Measurements from ENCODE around the gene MELK.

Gene MELK

DNA sequence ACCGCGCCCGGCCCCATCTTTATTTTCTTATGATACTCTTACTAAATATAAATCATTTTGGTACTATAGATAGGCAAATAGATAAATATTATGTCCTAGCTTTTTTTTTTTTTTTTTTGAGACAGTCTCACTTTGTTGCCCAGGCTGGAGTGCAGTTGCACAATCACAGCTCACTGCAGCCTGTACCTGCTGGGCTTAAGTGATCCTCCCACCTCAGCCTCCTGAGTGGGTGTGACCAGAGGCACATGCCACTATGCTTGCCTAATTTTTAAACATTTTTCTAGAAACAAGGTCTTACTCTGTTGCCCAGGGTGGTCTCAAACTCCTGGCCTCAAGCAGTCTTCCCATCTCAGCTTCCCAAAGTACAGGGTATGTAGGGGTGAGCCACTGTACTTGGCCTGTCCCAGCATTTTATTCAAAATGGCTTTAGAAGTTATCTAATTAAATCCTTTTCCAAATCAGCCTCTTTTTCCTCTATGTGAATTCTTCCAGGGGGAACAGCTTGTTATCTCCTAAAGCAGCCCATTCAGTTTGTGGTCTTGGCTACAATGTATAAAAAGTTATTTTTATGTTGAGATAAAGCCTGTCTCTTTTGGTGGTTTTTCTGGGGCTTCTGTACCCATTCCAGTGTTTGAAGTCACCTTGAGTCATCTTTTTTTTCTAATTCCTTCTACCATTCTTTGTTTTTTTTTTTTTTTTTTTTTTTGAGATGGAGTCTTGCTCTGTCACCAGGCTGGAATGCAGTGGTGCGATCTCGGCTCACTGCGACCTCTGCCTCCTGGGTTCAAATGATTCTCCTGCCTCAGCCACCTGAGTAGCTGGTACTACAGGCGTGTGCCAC lies 12.1 kb downstream of the MELK start:
- DNase-seq = no peak

DNA sequence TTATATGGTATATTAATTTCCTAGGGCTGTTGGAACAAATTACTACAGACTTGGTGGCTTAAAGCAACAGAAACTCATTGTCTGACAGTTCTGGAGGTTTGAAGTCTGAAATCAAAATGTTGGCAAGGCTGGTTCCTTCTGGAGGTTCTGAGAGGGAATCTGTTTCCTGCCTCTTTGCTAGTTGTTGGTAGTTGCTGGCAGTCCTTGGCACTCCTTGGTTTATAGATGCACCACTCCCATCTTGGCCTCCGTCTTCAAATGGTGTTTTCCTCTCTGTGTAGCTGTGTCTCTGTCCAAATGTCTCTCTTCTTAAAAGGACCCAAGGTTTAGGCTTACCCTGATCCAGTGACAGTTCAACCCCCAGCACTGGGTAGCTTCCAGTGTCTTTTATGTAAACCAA lies 17.5 kb downstream of the MELK start:
- DNase-seq = no peak

DNA sequence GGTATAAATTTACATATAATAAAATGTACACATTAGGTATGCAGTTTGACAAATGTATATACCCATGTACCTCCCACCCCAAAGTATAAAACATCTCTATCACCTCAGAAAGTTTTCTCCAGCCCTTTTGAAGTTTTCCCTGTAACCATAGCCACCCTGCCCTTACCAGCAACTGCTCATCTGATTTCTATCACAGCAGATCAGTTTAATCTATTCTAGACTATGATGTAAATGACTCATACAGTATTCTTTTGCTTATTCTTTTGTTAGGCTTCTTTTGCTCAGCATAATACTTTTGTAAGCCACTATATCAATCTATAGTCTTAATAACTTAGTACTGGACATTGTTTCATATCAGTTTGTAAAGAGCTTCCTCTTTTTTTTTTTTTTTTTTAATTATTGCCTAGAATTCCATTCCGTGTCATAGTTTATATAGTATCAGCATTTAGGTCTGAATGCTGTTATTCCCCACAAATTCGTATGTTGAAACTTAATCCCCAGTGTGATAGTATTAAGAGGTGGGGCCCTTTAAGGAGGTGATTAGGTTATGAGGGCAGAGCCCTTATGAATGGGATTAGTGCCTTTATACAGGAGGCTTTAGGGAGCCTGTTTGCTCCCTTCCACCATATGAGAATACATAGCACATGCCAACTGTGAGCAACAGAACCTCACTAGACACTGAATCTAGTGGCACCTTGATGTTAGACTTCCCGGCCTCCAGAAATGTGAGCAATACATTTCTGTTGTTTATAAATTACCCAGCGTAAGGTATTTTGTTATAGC lies 20.3 kb downstream of the MELK start:
- DNase-seq = no peak

DNA sequence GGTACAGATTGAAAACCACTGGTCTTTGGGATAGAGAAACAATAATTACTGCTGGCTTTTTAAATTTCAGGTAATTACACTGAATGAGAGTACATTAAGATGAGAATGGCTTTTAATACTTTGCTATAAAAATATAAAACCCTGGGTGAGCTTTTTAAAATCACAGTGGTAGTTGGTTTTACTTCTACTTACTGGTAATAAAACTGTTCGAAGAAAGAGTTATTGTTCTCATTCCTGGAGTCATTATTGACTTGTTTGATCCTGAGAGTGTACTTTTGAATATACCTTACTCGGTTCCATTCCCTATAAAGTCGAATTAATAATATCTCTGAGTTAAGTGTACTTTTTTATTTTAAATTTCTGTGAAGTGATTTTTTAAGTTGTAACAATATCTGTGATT lies 21.5 kb downstream of the MELK start:
- no peak for DNase-seq

DNA sequence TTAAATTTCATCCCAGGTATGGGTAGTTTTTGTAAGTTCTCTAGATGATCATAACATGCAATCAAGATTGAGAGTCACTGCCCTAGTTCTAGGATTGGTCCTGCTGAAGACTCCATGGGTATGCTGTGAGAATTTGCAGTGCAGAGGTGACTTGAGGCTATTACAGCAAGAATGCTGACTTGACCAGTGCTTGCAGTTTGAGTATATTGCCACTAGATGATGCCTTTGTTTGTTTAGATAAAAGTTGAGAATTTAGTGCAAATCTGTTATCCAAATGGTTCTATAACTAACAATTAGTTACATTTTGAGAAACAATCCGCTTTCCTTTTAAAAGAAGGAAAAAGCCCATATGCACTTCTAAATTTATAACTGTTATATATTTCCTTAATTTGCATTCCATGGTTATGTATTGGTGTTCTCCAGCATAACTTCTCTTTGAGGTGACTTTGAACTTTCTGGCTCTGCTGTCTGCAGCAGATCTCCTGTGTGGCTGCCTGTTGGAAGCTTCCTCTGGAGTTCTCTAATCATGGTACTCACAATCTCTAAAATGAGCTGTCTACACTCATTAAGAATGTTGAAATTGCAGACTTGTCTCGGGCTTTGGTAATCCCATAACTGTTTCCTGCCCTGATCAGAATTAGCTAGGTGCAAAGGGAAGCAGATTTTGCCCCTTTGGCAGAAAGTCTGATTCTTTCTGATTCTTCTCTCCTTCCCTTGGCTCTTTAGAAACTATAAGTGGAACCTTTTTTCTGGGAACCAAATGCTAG lies 24.9 kb downstream of the MELK start:
- no peak for DNase-seq

DNA sequence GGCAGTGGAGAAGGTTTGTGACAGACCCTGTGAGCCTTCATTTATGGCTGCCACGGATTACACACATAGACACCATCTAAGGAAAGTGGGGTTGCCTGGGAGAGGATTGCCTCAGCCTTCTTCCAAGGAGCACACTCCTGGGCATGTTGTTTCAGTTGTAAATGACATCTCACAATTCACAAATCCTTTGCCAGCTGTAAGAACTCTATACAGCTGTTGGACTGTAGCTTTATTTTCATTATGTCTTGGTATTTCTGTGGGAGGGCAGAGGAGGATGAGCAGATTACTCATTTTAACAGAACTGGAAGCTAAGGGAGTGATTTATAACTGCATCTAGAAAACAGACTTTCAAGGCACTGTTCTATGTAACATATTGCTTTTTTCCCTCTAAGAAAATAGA lies 25.6 kb downstream of the MELK start:
- no peak for DNase-seq

DNA sequence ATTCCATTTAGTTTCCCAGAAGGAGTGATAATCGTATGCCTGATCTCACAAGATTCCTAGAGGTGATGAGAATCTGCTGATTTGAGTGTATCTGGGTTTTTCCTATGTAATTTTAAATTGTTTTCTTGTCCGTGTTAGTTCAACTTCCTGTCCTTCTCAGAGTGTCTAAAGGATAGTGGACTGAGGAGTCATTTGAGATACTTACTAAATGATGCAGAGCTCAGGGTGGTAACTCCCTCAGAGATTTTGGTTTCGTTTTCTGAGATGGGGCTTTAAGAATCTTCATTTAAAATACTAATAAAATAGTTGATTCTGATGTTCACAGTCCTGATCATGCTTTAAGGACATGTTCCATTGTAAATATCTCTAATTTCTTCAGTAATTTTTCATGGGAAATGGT lies 30.3 kb downstream of the MELK start:
- no peak for DNase-seq

DNA sequence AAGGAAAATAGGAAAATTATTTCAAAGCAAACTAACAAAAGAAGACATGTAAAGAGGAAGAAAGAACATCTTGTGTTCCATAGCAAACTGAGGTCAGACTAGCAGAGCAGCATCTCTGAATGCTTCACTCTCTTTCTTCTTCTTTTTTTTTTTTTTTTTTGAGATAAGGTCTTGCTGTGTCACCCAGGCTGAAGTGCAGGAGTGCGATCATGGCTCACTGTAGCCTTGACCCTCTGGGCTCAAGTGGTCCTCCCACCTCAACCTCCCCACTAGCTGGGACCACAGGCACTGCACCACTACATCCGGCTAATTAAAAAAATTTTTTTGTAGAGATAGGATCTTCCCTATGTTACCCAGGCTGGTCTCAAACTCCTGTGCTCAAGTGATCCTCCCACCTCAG lies 36.6 kb downstream of the MELK start:
- no peak for DNase-seq

DNA sequence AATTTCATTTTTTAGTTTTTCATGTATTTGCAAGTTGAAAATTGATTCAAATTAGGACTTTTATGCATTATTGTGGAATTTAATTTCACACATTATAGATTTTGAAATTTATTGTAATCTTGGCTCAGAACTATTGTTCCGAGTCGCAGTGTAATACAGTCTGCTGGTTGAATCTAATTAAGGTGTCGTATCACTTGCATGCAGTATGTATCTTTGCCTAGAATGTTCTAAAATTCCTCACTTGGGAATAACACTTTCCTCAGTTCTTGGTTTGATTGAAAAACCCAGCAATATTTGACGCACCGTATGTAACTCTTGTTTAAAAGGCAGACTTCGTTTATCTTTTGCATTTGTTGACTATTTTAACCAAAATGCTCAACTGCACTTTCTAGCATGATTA lies 49.4 kb downstream of the MELK start:
- DNase-seq = no peak

DNA sequence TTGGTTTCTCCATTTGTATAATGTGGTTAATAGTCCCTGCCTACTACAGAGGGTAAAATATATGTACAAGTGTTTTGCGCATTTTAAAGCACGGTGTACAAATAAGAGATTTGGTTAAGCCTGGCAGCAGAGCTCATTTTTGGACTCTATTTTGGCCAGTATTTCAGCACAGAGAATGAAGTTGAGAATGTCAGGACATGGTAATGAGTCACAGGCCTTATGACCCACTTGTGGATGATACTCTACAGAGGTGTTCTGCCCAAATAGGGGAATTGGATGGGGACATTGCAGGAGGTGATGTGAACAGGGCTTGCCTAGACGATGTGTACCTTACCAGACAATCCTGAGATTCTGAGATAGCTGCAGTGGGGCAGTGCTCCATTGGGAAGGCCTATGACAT lies 50.6 kb downstream of the MELK start:
- no peak for DNase-seq

DNA sequence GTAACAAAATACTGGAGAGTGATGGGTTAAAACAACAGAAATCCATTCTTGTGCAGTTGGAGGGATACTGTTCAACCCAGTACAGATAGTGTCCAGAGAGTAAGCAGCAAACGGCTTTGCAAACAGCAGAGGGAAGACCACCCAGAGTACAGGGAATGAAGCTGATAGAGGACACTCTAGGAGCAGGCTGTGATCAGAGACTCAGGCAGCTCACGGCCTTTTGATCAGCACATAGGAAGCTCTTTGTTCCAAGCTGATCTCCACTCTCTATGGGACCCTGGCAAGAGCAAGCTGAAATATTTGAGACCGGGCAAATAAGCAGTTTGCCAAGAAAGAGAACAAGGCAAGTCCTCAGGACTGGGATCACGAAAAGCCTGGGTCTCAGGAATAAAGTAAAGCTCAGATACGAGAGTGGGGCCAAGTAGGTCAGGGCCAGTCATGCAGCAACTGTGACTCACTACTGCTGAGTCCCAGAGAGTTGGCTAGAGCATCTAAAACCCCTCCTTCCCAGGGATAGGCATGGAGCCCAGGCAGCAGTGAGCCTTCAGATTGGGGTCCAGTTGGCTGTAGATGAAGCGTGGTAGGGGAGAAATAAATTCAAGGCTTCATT lies 52.4 kb downstream of the MELK start:
- no peak for DNase-seq

DNA sequence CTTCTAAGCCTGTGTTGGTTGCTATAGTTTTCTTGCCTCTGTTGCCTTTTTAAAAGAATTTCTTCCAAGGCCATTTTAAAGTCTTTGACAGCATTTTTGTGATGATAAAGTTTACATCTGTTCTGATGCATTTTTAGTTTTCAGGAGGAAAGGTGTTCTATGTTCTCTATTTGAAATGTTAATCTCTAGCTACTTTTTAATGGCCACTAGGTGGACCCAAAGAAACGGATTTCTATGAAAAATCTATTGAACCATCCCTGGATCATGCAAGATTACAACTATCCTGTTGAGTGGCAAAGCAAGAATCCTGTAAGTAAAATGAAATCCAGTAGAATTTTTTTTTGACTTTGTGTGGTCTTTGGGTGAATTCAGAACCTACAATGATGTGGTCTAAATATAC lies 60.2 kb downstream of the MELK start:
- no peak for DNase-seq

DNA sequence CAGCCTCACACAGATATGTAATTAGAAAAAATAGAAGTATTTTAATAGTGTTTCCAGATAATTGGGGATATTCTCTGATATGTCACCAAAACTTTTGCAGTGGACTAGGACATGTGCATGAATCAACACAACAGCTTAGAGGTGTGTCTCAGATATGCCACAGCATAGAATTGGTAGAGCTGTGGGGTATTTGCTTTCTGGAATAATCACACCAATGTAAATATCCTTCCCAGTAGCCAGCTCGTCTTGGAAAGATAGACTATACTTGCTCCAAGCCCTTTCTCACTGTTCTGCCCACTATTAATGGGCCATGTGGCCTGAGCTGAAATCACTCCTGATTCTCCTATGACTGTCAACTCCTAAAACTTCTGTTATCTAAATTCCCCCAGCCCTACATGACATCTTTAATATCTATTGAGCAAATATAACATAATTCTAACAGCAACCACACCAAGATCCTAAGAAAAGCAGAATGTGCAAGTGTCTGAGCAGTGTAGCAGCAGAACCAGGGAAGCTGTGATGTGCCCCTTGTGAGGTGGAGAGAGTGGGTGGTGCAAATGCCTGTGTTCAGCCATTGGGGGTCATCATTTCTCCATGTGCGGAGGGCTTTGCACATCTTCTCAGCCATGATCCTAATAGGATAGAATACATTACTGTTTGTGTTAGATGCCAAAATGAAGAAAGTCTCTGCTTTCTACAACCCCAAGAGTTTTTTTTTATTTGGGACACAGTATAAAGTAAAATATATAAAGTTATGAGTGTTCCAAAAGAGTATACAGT lies 65.0 kb downstream of the MELK start:
- DNase-seq = no peak

DNA sequence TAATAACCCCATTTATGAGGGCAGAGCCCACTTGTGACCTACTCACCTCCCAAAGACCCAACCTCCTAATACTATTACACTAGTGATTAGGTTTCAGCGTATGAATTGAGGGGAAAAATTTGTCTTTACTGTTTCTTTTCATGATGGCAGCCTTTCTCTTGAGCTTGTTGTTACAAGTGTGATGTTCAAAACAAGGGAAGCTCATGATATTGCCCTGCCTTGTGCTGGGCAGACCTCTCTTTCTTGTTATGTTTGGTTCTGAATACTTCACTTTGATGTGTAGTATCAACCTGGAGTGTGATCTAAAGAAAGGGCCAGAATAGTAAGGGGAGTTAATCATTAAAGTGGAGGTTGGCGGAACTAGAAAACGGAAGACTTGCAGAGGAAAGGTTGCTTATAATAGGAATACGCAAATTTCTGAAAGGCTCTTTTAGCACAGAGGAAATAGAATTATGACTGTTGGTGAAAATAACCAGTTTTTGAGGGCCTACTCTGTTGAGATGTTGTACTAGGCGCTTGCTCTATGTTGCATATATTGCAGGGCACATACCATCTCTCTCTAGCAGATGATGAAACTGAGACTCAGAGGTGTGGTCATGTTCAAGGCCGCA lies 68.2 kb downstream of the MELK start:
- DNase-seq = no peak

DNA sequence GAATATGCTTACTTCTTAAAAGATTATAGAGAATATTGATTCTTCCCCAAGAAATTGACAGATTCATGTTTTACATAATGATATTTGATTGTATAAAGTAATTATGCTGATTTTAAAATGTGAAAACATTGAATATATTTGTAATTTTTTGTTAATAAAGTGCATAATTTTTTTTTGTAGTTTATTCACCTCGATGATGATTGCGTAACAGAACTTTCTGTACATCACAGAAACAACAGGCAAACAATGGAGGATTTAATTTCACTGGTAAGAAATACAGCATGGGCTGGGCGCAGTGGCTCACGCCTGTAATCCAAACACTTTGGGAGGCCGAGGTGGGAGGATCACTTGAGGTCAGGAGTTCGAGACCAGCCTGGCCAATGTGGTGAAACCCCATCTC lies 70.1 kb downstream of the MELK start:
- DNase-seq = no peak

DNA sequence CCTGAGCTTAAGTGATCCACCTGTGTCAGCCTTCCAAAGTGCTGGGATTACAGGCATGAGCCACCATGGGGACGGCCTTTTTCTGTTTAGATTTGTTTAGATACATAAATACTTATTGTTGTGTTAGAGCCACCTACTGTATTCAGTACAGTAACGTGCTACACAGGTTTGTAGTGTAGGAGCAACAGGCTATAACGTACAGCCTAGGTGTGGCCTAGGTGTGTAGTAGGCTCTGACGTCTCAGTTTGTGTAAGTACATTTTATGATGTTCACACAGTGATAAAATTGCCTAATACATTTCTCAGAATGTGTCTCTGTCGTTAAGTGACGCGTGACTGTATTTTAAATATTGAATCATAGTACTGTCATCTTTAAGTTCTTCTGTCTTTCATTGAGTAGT lies 84.1 kb downstream of the MELK start:
- no peak for DNase-seq

DNA sequence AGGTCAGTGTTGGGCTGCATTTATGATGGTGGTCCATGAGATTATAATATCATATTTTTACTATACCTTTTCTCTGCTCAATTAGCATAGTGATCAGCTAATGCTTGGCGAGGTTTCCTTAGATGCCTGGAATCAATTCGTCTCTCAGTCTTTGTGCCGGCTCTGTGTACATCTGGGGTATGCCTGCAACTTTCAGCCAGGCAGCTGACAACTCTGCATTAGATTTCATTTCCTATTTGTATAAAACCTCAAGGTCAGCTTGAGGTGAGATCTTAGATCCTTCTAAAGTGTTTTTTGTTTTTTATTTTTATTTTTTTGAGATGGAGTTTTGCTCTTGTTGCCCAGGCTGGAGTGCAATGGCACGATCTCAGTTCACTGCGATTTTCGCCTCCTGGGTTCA lies 86.8 kb downstream of the MELK start:
- DNase-seq = no peak

DNA sequence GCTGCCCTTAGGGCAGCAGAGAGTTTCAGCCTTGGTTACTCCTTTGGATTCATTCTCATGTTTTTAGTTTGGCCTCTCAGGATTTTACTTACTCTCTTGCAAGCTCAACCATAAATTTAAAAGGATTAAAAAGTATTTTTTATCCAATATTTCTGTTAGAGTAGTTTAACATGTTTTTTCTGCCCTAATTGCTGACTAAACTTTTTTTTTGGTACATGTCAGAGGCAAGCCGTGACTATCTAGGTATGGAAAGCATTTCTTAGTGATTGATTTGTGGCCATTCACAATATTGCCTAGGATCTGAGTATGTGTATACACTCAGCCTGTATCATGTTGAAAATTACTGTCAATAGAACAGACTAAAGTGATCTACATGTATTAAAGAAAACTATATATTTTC lies 92.1 kb downstream of the MELK start:
- DNase-seq = no peak

DNA sequence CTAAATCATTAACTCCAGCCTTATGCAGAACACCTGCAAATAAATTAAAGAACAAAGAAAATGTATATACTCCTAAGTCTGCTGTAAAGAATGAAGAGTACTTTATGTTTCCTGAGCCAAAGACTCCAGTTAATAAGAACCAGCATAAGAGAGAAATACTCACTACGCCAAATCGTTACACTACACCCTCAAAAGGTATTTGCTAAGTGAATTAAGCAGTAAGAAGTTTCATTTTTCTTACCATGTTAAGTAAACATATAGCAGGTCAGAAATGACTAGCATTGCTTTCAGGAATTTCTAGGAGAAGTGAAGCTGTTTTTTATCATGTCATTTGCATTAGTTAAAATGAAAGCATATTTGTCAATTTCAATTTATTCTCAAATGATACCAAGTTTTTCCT lies 92.7 kb downstream of the MELK start:
- DNase-seq = no peak

DNA sequence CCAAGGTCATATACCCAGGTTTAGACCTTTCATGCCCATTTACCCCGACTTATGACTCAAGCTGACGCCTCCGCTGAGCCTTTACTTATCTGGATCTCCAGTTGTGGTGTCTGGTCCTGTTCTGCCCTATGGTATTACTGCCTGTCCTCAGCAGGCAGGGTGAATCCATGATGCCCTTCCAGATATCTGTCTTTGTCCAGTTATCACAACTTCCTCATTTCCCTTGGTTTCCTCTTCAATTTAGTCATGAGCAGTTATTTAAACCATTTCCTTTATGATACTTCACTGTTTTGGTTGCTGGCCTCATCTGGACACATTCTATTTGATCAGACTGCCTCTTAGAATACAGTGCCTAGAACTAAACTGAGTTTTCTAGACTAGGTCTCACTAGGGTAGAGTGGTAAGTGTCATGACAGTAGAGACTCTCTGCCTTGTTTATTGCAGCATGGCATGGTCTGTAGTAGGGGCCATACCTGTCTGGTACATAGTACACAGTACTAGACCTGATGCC lies 93.3 kb downstream of the MELK start:
- no peak for DNase-seq

DNA sequence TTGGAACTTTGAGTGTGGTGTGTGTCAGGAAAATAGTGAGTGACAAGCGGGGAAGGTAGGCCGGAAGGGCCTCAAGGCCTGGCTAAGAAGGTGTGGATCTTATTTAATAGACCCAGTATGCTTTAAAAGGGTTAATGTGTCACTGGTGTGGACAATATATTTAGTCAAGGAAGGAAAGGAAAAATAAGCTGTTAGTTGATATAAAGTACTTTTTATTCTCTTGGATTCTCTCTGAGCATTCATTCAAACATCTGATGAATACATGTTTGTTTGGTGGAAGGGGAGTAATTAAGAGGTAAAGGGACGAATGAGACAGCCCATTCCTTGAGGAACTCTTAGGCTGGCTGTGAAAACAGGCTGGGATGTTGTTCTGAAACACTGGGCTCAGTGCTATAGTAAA lies 98.9 kb downstream of the MELK start:
- DNase-seq = no peak

DNA sequence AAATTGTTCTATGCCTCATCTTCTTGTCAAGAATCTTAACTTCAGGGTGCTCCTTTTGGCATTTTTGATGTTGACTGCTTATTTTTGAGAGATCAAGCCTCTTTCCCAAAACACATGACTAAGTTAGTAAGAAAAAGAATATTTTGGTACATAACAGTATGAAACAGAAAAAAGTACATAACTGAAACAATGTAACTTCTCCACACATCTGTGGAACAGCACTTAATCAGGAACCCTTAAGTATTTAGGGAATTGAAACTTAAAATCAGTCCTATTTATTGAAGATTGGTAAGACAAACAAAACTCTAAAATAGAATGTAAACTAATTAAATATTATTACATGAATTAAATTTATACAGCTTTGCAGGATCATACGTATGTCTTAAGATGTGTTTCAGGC lies 103.4 kb downstream of the MELK start:
- DNase-seq = no peak

All from NCI-H1092 (cell line).